GM12864 (cell line): Measurements from ENCODE around the gene AGPAT4.

Experiments used
- DNase-seq: peaks from one replicate; pipeline ENCODE4 v3.0.0-alpha.2; 2011; ENCODE audit warnings: low read depth
- H3K4me3 ChIP-seq: 2 replicates; pipeline ENCODE4 v1.5.1; 2011; ENCODE audit warnings: mild to moderate bottlenecking, low read depth, low read length, control low read depth
- CTCF ChIP-seq: IDR thresholded peaks from 2 replicates; pipeline ENCODE4 v1.5.1; 2011; ENCODE audit warnings: low read depth, mild to moderate bottlenecking, moderate library complexity, low read length, control low read depth, inconsistent platforms; ENCODE audit errors: missing control alignments

AGPAT4 gene

GRCh38 chr6:161107779-161108730 is 165.8 kb downstream of the AGPAT4 start:
- no peak for TF ChIP-seq CTCF
- no peak overlapping the region for H3K4me3 ChIP-seq
- DNase-seq = no peak

- H3K4me3 ChIP-seq = no peak overlapping the region
- DNase-seq = no peak
- TF ChIP-seq CTCF = no peak
Measured at GRCh38 chr6:161105408-161105807, 168.5 kb downstream of the AGPAT4 start.

GRCh38 chr6:161104966-161105365 is 168.9 kb downstream of the AGPAT4 start:
- DNase-seq = no peak
- TF ChIP-seq CTCF = no peak
- no peak overlapping the region for H3K4me3 ChIP-seq

GRCh38 chr6:161103475-161103874 is 170.4 kb downstream of the AGPAT4 start:
- no peak overlapping the region for H3K4me3 ChIP-seq
- DNase-seq = no peak
- no peak for TF ChIP-seq CTCF

- no peak for TF ChIP-seq CTCF
- no peak overlapping the region for H3K4me3 ChIP-seq
- DNase-seq = no peak
Measured at GRCh38 chr6:161101517-161101916, 172.3 kb downstream of the AGPAT4 start.

GRCh38 chr6:161100072-161100471 is 173.8 kb downstream of the AGPAT4 start:
- H3K4me3 ChIP-seq = no peak overlapping the region
- no peak for TF ChIP-seq CTCF
- DNase-seq = no peak

GRCh38 chr6:161095916-161096315 is 177.9 kb downstream of the AGPAT4 start:
- no peak overlapping the region for H3K4me3 ChIP-seq
- no peak for DNase-seq
- no peak for TF ChIP-seq CTCF
